GM21381 (cell line): ENCODE results near the gene ASB10.

Source experiments
- ATAC-seq: cut with Tn5 transposase; IDR thresholded peaks from one replicate; pipeline ENCODE4 v1.9.1; 2021; ENCODE audit warnings: mild to moderate bottlenecking, moderate library complexity; ENCODE audit not compliant: unreplicated experiment

ASB10 gene

GRCh38 chr7:151126491-151127137 lies 60.4 kb downstream of the ASB10 start:
- ATAC-seq: no peak

- ATAC-seq: no peak
These were observed 61.1 kb downstream of the ASB10 start for GRCh38 chr7:151125846-151126481.
